Duodenal mucosa (tissue), 2 donors: ENCODE data around the gene NUDT15.
A peak's percentile ranks its signal among the peaks of the same experiment; 100 is the strongest.

Experiments used
- H3K27ac ChIP-seq: one replicate; pipeline ENCODE4 v1.7.0; 2013; ENCODE audit warnings: low read depth, low read length
- H3K27me3 ChIP-seq, 2 donors: one replicate each; pipeline ENCODE4 v1.7.0; 2013; ENCODE audit warnings: low read length in 2 of 2, control low read depth in 1 of 2; ENCODE audit not compliant: insufficient read depth in 2 of 2, control insufficient read depth in 1 of 2
- H3K36me3 ChIP-seq, 2 donors: one replicate each; pipeline ENCODE4 v1.7.0; 2013; ENCODE audit warnings: low read length in 2 of 2, control low read depth in 1 of 2; ENCODE audit not compliant: insufficient read depth in 2 of 2, control insufficient read depth in 1 of 2
- H3K4me1 ChIP-seq, 2 donors: one replicate each; pipeline ENCODE4 v1.7.0; 2013; ENCODE audit warnings: low read length in 2 of 2, control low read depth in 1 of 2; ENCODE audit not compliant: insufficient read depth in 2 of 2, control insufficient read depth in 1 of 2
- H3K4me3 ChIP-seq, 2 donors: one replicate each; pipeline ENCODE4 v1.7.0; 2013; ENCODE audit warnings: low read length in 2 of 2, low read depth in 1 of 2
- H3K9ac ChIP-seq, 2 donors: one replicate each; pipeline ENCODE4 v1.7.0; 2013; ENCODE audit warnings: low read length in 2 of 2, low read depth in 1 of 2
- H3K9me3 ChIP-seq, 2 donors: one replicate each; pipeline ENCODE4 v1.7.0; 2013; ENCODE audit warnings: low read length in 2 of 2, control low read depth in 1 of 2; ENCODE audit not compliant: control insufficient read depth in 1 of 2

NUDT15 gene

GRCh38 chr13:48094404-48094780 lies 56.9 kb downstream of the NUDT15 start:
- H3K27me3 ChIP-seq: no peaks in the 10 kb centered on the region
- no peaks in the 10 kb centered on the region for H3K36me3 ChIP-seq
- no peaks in the 10 kb centered on the region for H3K9me3 ChIP-seq
- peak overlapping the region; percentile 85 to 96 for H3K9ac ChIP-seq
- H3K27ac ChIP-seq: peak overlapping the region; percentile 49
- H3K4me3 ChIP-seq: peak overlapping the region; percentile 92 to 98
- peaks cover 17 to 29% of the 10 kb centered on the region in 2 donors for H3K4me1 ChIP-seq

GRCh38 chr13:48094781-48095502 lies 57.4 kb downstream of the NUDT15 start, which contains the start of gene MED4:
MED4 (minus strand) TSS chr13:48095104; CDS start chr13:48095078, 26 bp downstream.
- peak within 1 kb of the TSS; percentile 85 to 96 for H3K9ac ChIP-seq
- no peaks in the 10 kb centered on the region for H3K36me3 ChIP-seq
- H3K9me3 ChIP-seq: no peaks in the 10 kb centered on the region
- no peaks in the 10 kb centered on the region for H3K27me3 ChIP-seq
- H3K4me1 ChIP-seq: peaks cover 17 to 29% of the 10 kb centered on the region in 2 donors
- H3K27ac ChIP-seq: peak within 1 kb of the TSS; percentile 49
- peak within 1 kb of the TSS; percentile 92 to 98 for H3K4me3 ChIP-seq

GRCh38 chr13:48096670-48097069 lies 59.1 kb downstream of the NUDT15 start:
- Histone ChIP-seq H3K4me1 (peaks cover 17 to 23% of the 10 kb centered on the region in 2 donors), H3K4me3 (no peak overlapping the region), H3K9ac (no peak overlapping the region), H3K27ac (no peak overlapping the region), H3K36me3 (no peaks in the 10 kb centered on the region), H3K27me3 (no peaks in the 10 kb centered on the region), H3K9me3 (no peaks in the 10 kb centered on the region)
